ENCODE measurements around the gene ADH7. TPM values are rescaled to one million over a fixed set of nuclear protein-coding genes. Genes with fewer than 3 reads are reported as not detected.

ADH7 gene
- total and polyA plus RNA-seq, 2 donors (not counting 1 experiment from before 2014, with no cell fraction given), result 0.17 TPM; not detected in 1

GRCh38 chr4:99366491-99366890, 68.7 kb downstream of the ADH7 start:
- Histone ChIP-seq H3K4me2 (ENCODE audit: extremely low read depth, insufficient read depth, low read length) (no peak overlapping the region), H3K4me1 (ENCODE audit: control insufficient read depth, extremely low read depth, insufficient read depth, low read length) (no peaks in the 10 kb centered on the region), H4K20me1 (ENCODE audit: control insufficient read depth, extremely low read depth, insufficient read depth, low read length) (no peaks in the 10 kb centered on the region), H3K27me3 (ENCODE audit: control insufficient read depth, insufficient read depth, low read length) (no peaks in the 10 kb centered on the region), H3K4me3 (replicated peaks in 1 of 4; ENCODE audit: control extremely low read depth in 1 of 4, insufficient read depth in 1 of 4, low read depth in 3 of 4, low read length in 4 of 4) (no peak overlapping the region), H3K9me3 (ENCODE audit: control insufficient read depth, insufficient read depth, low read depth, low read length) (no peaks in the 10 kb centered on the region), H3K27ac (ENCODE audit: insufficient read depth, low read length) (no peak overlapping the region), H2AFZ (ENCODE audit: low read length) (no peak overlapping the region), H3K79me2 (ENCODE audit: control insufficient read depth, insufficient read depth, low read length) (no peaks in the 10 kb centered on the region), H3K36me3 (ENCODE audit: control insufficient read depth, insufficient read depth, low read length) (no peaks in the 10 kb centered on the region), H3K9ac (ENCODE audit: insufficient read depth, low read length) (no peak overlapping the region)
- TF ChIP-seq EZH2 (IDR thresholded peaks at IDR 0.05; ENCODE audit: low read length, missing control alignments), result no peak
- TF ChIP-seq CTCF (conservative IDR thresholded peaks at IDR 0.05 in 1 of 2, IDR thresholded peaks at IDR 0.05 in 1 of 2; ENCODE audit: low read depth in 1 of 2, low read length in 2 of 2), result no peak
- DNase-seq (ENCODE audit: low read depth in 2 of 2), result no peak

GRCh38 chr4:99362768-99363167, 72.4 kb downstream of the ADH7 start:
- H3K27me3 ChIP-seq (ENCODE audit: control insufficient read depth, insufficient read depth, low read length), result no peaks in the 10 kb centered on the region
- no peaks in the 10 kb centered on the region for H3K79me2 ChIP-seq (ENCODE audit: control insufficient read depth, insufficient read depth, low read length)
- no peaks in the 10 kb centered on the region for H3K9me3 ChIP-seq (ENCODE audit: control insufficient read depth, insufficient read depth, low read depth, low read length)
- no peaks in the 10 kb centered on the region for H3K4me1 ChIP-seq (ENCODE audit: control insufficient read depth, extremely low read depth, insufficient read depth, low read length)
- TF ChIP-seq EZH2 (IDR thresholded peaks at IDR 0.05; ENCODE audit: low read length, missing control alignments) (no peak), CTCF (conservative IDR thresholded peaks at IDR 0.05 in 1 of 2, IDR thresholded peaks at IDR 0.05 in 1 of 2; ENCODE audit: low read depth in 1 of 2, low read length in 2 of 2) (no peak)
- no peak for DNase-seq (ENCODE audit: low read depth in 2 of 2)
- no peak overlapping the region for H2AFZ ChIP-seq (ENCODE audit: low read length)
- no peaks in the 10 kb centered on the region for H3K36me3 ChIP-seq (ENCODE audit: control insufficient read depth, insufficient read depth, low read length)
- no peak overlapping the region for H3K9ac ChIP-seq (ENCODE audit: insufficient read depth, low read length)
- no peak overlapping the region for H3K4me2 ChIP-seq (ENCODE audit: extremely low read depth, insufficient read depth, low read length)
- H3K27ac ChIP-seq (ENCODE audit: insufficient read depth, low read length), result no peak overlapping the region
- H4K20me1 ChIP-seq (ENCODE audit: control insufficient read depth, extremely low read depth, insufficient read depth, low read length), result no peaks in the 10 kb centered on the region
- no peak overlapping the region for H3K4me3 ChIP-seq (replicated peaks in 1 of 4; ENCODE audit: control extremely low read depth in 1 of 4, insufficient read depth in 1 of 4, low read depth in 3 of 4, low read length in 4 of 4)

Other genes with a start within 250 kb of the ADH7 start
- 0.17 TPM in 1 of 2 replicates, not detected in the other for gene ADH6, start 216.1 kb downstream of the ADH7 start, total RNA-seq
- 0.11 and 0.68 TPM in 2 replicates for gene ADH6, start 216.1 kb downstream of the ADH7 start, polyA plus RNA-seq
- 0.17 TPM in 1 of 2 replicates, not detected in the other for gene ADH1A, start 144.4 kb downstream of the ADH7 start, total RNA-seq
- 0.06 TPM in 1 of 2 replicates, not detected in the other for gene ADH1A, start 144.4 kb downstream of the ADH7 start, polyA plus RNA-seq
- gene ADH1B, start 113.9 kb downstream of the ADH7 start, total RNA-seq, result 364 and 844 TPM in 2 replicates
- gene ADH1B, start 113.9 kb downstream of the ADH7 start, polyA plus RNA-seq, result 106 and 188 TPM in 2 replicates
- 0.77 and 0.83 TPM in 2 replicates for gene ADH1C, start 82.6 kb downstream of the ADH7 start, total RNA-seq
- 0.35 and 1.2 TPM in 2 replicates for gene ADH1C, start 82.6 kb downstream of the ADH7 start, polyA plus RNA-seq
- not detected in 2 replicates for gene C4orf17, start 75.7 kb upstream of the ADH7 start, total RNA-seq
- gene C4orf17, start 75.7 kb upstream of the ADH7 start, polyA plus RNA-seq, result not detected in 2 replicates
- gene TRMT10A, start 128.7 kb upstream of the ADH7 start, total RNA-seq, result 6.7 and 11.1 TPM in 2 replicates
- gene TRMT10A, start 128.7 kb upstream of the ADH7 start, polyA plus RNA-seq, result 5.6 and 6.0 TPM in 2 replicates
- 0.26 and 0.83 TPM in 2 replicates for gene MTTP, start 139.5 kb upstream of the ADH7 start, total RNA-seq
- gene MTTP, start 139.5 kb upstream of the ADH7 start, polyA plus RNA-seq, result 0.03 and 0.05 TPM in 2 replicates
- under 0.01 TPM in 1 of 2 replicates, not detected in the other for gene C4orf54, start 222.5 kb upstream of the ADH7 start, total RNA-seq
- 0.01 TPM in 2 replicates for gene C4orf54, start 222.5 kb upstream of the ADH7 start, polyA plus RNA-seq